ENCODE data around the gene PLEKHJ1.

PLEKHJ1 gene

GRCh38 chr19:2195361-2195760 is 40.8 kb downstream of the PLEKHJ1 start:
- no peak for DNase-seq

GRCh38 chr19:2194513-2195078 is 41.5 kb downstream of the PLEKHJ1 start:
- DNase-seq, result no peak

- DNase-seq, result no peak
These were observed 42.3 kb downstream of the PLEKHJ1 start for GRCh38 chr19:2193807-2194206.

DNA sequence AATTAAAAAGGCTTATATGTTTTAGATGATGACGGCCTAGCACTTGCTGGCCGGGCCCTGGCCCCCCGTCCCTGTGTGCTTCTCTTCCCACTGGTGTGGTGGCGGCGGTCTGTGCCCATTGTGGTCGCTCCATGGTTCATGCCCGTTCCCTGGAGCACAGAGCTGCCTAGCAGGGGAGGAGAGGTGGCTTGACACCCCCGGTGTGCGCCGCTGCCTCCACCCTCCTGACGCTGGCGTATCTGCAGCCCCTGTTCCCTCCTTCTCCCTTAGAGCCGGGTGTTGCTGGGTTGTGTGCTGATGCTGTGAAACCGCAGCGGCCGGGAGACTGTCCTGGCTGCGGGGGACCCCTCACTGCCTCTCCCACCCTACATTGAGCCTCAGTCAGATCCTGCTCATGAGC is 43.3 kb downstream of the PLEKHJ1 start:
- DNase-seq, result no peak

- DNase-seq, result no peak
These were observed 44.4 kb downstream of the PLEKHJ1 start for GRCh38 chr19:2191456-2192310.

- no peak for DNase-seq
These were observed 45.2 kb downstream of the PLEKHJ1 start for GRCh38 chr19:2190848-2191455.

GRCh38 chr19:2189880-2190279 is 46.2 kb downstream of the PLEKHJ1 start:
- no peak for DNase-seq

- peak; percentile 90 to 94 (median 93) for DNase-seq
These were observed 47.3 kb downstream of the PLEKHJ1 start for GRCh38 chr19:2188708-2189385.

DNA sequence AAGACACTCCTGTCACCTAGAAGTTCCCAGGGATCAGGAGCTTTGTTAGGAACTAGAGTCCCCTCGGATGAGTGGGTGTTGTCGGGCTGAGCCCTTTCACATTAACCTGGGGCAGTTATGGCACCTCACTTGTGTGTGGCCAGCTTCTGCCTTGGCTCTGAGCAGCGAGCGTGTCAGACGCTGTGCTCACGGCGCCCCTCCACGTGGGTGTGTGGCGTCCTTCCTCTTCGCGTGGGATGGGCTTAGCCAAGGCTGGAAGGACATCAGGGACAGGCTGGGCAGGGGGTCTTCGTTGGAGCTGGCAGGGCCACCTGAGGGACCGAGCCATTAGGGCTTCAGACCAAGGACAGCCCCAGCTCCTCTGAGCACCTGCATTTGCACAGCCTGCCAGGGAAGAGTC is 49.0 kb downstream of the PLEKHJ1 start:
- peak; percentile 40 to 66 (median 48) for DNase-seq

GRCh38 chr19:2186071-2186846 is 49.9 kb downstream of the PLEKHJ1 start:
- no peak for DNase-seq

GRCh38 chr19:2185734-2186070 is 50.4 kb downstream of the PLEKHJ1 start:
- no peak for DNase-seq

DNA sequence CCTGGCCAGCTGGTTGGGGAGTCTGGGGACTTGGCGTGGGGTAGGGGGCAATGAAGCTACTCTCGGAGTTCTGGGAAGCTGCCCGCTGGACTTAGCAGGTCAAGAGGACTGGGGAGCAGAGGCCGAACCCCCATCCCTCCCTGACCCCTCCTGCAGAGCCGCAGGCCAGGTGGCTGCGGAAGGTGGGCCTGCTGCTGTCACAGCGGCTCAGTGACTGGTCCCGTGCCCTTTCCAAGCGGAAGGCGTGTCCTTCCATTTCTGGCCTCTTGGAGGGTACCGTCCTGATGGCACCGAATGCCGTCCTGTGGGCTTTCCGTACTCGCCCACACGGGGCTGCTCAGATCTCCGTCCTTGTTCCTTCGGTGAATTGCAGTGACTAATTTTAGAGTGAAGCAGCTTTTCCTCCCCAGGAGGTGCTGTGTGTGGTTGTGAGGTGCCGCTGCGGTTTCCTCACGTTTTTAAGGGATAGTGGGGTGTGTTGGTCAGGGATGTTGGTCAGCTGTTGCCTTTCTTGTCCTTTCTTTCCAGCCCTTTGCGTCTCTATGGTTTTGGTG is 51.6 kb downstream of the PLEKHJ1 start:
- peak; percentile 62 to 68 (median 67) for DNase-seq

All from suppressor macrophage treated with lipopolysaccharide for 1 hour (primary cell).